NCI-H2196 (cell line): ENCODE data around the gene R3HCC1L.
"Not testable (repeated sequence)": the region's sequence is repeated elsewhere in the genome, so short reads cannot be mapped to it uniquely, and the experiment has no call there.

Source experiments
- DNase-seq: peaks from one replicate; lab custom pipeline; 2025; ENCODE audit not compliant: unreplicated experiment; lab: John Stamatoyannopoulos, UW

Gene R3HCC1L

GRCh38 chr10:98170249-98171117 is 36.0 kb downstream of the R3HCC1L start:
- peak; percentile 29 for DNase-seq

- no peak for DNase-seq
These were observed 37.6 kb downstream of the R3HCC1L start for GRCh38 chr10:98172073-98172472.

GRCh38 chr10:98172495-98172894 is 38.0 kb downstream of the R3HCC1L start:
- no peak for DNase-seq

- DNase-seq, result no peak
These were observed 38.8 kb downstream of the R3HCC1L start for GRCh38 chr10:98173260-98173659.

GRCh38 chr10:98182351-98182915 is 48.0 kb downstream of the R3HCC1L start:
- DNase-seq, result not testable (repeated sequence)

- DNase-seq, result no peak
These were observed 52.2 kb downstream of the R3HCC1L start for GRCh38 chr10:98186681-98187080.

- not testable (repeated sequence) for DNase-seq
These were observed 56.3 kb downstream of the R3HCC1L start for GRCh38 chr10:98190773-98191172.

- no peak for DNase-seq
These were observed 58.6 kb downstream of the R3HCC1L start for GRCh38 chr10:98193037-98193436.

GRCh38 chr10:98194633-98195032 is 60.2 kb downstream of the R3HCC1L start:
- no peak for DNase-seq

GRCh38 chr10:98195120-98195519 is 60.7 kb downstream of the R3HCC1L start:
- DNase-seq, result no peak

GRCh38 chr10:98196985-98197384 is 62.5 kb downstream of the R3HCC1L start:
- no peak for DNase-seq

- no peak for DNase-seq
These were observed 67.3 kb downstream of the R3HCC1L start for GRCh38 chr10:98201760-98202159.

- DNase-seq, result no peak
These were observed 67.9 kb downstream of the R3HCC1L start for GRCh38 chr10:98202378-98202777.

GRCh38 chr10:98205351-98205750 is 70.9 kb downstream of the R3HCC1L start:
- DNase-seq, result no peak

GRCh38 chr10:98208925-98209324 is 74.5 kb downstream of the R3HCC1L start:
- DNase-seq, result no peak

GRCh38 chr10:98209441-98209840 is 75.0 kb downstream of the R3HCC1L start:
- no peak for DNase-seq

GRCh38 chr10:98212196-98212595 is 77.7 kb downstream of the R3HCC1L start:
- no peak for DNase-seq

GRCh38 chr10:98213740-98214139 is 79.3 kb downstream of the R3HCC1L start:
- DNase-seq, result no peak

GRCh38 chr10:98215373-98215772 is 80.9 kb downstream of the R3HCC1L start:
- no peak for DNase-seq

- DNase-seq, result no peak
These were observed 83.3 kb downstream of the R3HCC1L start for GRCh38 chr10:98217801-98218200.

GRCh38 chr10:98223874-98224273 is 89.4 kb downstream of the R3HCC1L start:
- no peak for DNase-seq

GRCh38 chr10:98224509-98224908 is 90.1 kb downstream of the R3HCC1L start:
- DNase-seq, result no peak

- no peak for DNase-seq
These were observed 90.5 kb downstream of the R3HCC1L start for GRCh38 chr10:98224996-98225395.
